H1 (cell line): ENCODE data around the gene HSPA4. TPM values are rescaled to one million over a fixed set of nuclear protein-coding genes. Genes with fewer than 3 reads are reported as not detected.

Experiments used
- CTCF ChIA-PET: fragments of 300-600 bp; sonication (Branson Sonifier 250); formaldehyde crosslinking; loops from one replicate; lab custom pipeline; 2021; ENCODE audit not compliant: partially characterized antibody; lab: Charles Lee
- POLR2A ChIA-PET: fragments of 300-600 bp; sonication (Branson Sonifier 250); formaldehyde crosslinking; loops from one replicate; lab custom pipeline; 2021; ENCODE audit warnings: inconsistent platforms; ENCODE audit not compliant: partially characterized antibody; lab: Charles Lee
- DNase-seq, 2 experiments: peaks; one replicate each; pipeline versions ENCODE4 v3.0.0 to v3.0.0-alpha.2; 2010 to 2022; ENCODE audit warnings: low spot score in 2 of 2, low read depth in 1 of 2, mixed read lengths in 1 of 2
- FAIRE-seq: peaks from 2 replicates; lab custom pipeline; 2011; peaks lifted over from hg19 to GRCh38; lab: Jason Lieb, UNC
- H2AFZ ChIP-seq: 2 replicates; pipeline ENCODE4 v1.8.1; 2012; ENCODE audit warnings: low read length, inconsistent platforms
- H2AK5ac ChIP-seq: 2 replicates; pipeline ENCODE4 v1.6.1; 2013; ENCODE audit warnings: low read depth, low read length
- H2BK120ac ChIP-seq: replicated peaks from 2 replicates; pipeline ENCODE3; 2013; ENCODE audit warnings: low read depth, low read length, inconsistent platforms
- H2BK12ac ChIP-seq: 2 replicates; pipeline ENCODE4 v1.6.1; 2013; ENCODE audit warnings: low read depth, low read length
- H2BK15ac ChIP-seq: 2 replicates; pipeline ENCODE4 v1.6.1; 2013; ENCODE audit warnings: low read length
- H2BK20ac ChIP-seq: 2 replicates; pipeline ENCODE4 v1.6.1; 2013; ENCODE audit warnings: low read length
- H2BK5ac ChIP-seq: 2 replicates; pipeline ENCODE4 v1.6.1; 2013; ENCODE audit warnings: low read depth, low read length
- H3K14ac ChIP-seq: 2 replicates; pipeline ENCODE4 v1.6.1; 2013; ENCODE audit warnings: inconsistent platforms; ENCODE audit not compliant: insufficient read length
- H3K18ac ChIP-seq: 2 replicates; pipeline ENCODE4 v1.6.1; 2013; ENCODE audit warnings: low read length; ENCODE audit errors: extremely low read depth
- H3K23ac ChIP-seq: 2 replicates; pipeline ENCODE4 v1.6.1; 2013; ENCODE audit warnings: inconsistent platforms; ENCODE audit not compliant: insufficient read length
- H3K23me2 ChIP-seq: 2 replicates; pipeline ENCODE4 v1.6.1; 2013; ENCODE audit warnings: low read depth, low read length
- H3K27ac ChIP-seq: 2 replicates; pipeline ENCODE4 v1.6.1; 2011; ENCODE audit warnings: low read depth, low read length, inconsistent platforms
- H3K27me3 ChIP-seq, 4 experiments: replicated peaks in 1 of 4; 1 replicate in 1 of 4; 2 replicates in 3 of 4; pipeline versions ENCODE4 v1.6.1 to v1.8.1; 2011 to 2013; ENCODE audit warnings: low read length in 3 of 4, mild to moderate bottlenecking in 3 of 4, inconsistent platforms in 2 of 4, mixed read lengths in 2 of 4, moderate library complexity in 1 of 4; ENCODE audit not compliant: control insufficient read depth in 3 of 4, insufficient read depth in 3 of 4; ENCODE audit errors: extremely low read depth in 1 of 4
- H3K36me3 ChIP-seq, 4 experiments: 2 replicates each; pipeline versions ENCODE4 v1.6.1 to v1.8.1; 2011 to 2013; ENCODE audit warnings: mild to moderate bottlenecking in 4 of 4, low read length in 3 of 4, moderate library complexity in 2 of 4, control low read depth in 1 of 4, inconsistent platforms in 1 of 4; ENCODE audit not compliant: insufficient read depth in 4 of 4, control insufficient read depth in 2 of 4
- H3K4ac ChIP-seq: replicated peaks from 2 replicates; pipeline ENCODE3; 2013; ENCODE audit warnings: low read length, low read depth, mixed read lengths, inconsistent platforms; ENCODE audit not compliant: insufficient read length
- H3K4me1 ChIP-seq, 4 experiments: replicated peaks in 1 of 4; 1 replicate in 1 of 4; 2 replicates in 3 of 4; pipeline versions ENCODE4 v1.6.1 to v1.8.1; 2011 to 2013; ENCODE audit warnings: low read length in 3 of 4, inconsistent platforms in 2 of 4, mixed read lengths in 1 of 4; ENCODE audit not compliant: insufficient read depth in 4 of 4, control insufficient read depth in 3 of 4
- H3K4me2 ChIP-seq, 2 experiments: 2 replicates each; pipeline versions ENCODE4 v1.6.1 to v1.8.1; 2011 to 2013; ENCODE audit warnings: low read depth in 2 of 2, low read length in 2 of 2, control low read depth in 1 of 2, inconsistent platforms in 1 of 2, mild to moderate bottlenecking in 1 of 2; ENCODE audit not compliant: insufficient read depth in 1 of 2
- H3K4me3 ChIP-seq, 4 experiments: fragments of 200-600, 300-600 bp in 1 of 4; sonication (generic), shearing (Covaris generic), sonication (Bioruptor Twin) in 1 of 4; 2 replicates each; pipeline versions ENCODE4 v1.5.1 to v1.8.1; 2011 to 2016; ENCODE audit warnings: low read length in 4 of 4, low read depth in 3 of 4, control low read depth in 2 of 4, inconsistent platforms in 2 of 4, mild to moderate bottlenecking in 2 of 4, mixed read lengths in 1 of 4, moderate library complexity in 1 of 4; ENCODE audit not compliant: insufficient read depth in 2 of 4; ENCODE audit errors: extremely low read depth in 1 of 4
- H3K56ac ChIP-seq: replicated peaks from 2 replicates; pipeline ENCODE3; 2013; ENCODE audit warnings: low read depth, mild to moderate bottlenecking, mixed read lengths, low read length, inconsistent platforms; ENCODE audit not compliant: insufficient read length
- H3K79me1 ChIP-seq: 2 replicates; pipeline ENCODE4 v1.6.1; 2013; ENCODE audit warnings: low read depth, low read length, control low read depth
- H3K79me2 ChIP-seq, 2 experiments: 2 replicates each; pipeline versions ENCODE4 v1.6.1 to v1.8.1; 2012 to 2013; ENCODE audit warnings: low read length in 2 of 2, mild to moderate bottlenecking in 2 of 2, inconsistent platforms in 1 of 2; ENCODE audit not compliant: insufficient read depth in 2 of 2, control insufficient read depth in 1 of 2
- H3K9ac ChIP-seq, 4 experiments: replicated peaks in 1 of 4; 1 replicate in 1 of 4; 2 replicates in 3 of 4; pipeline versions ENCODE4 v1.6.1 to v1.8.1; 2011 to 2013; ENCODE audit warnings: low read depth in 3 of 4, low read length in 3 of 4, control low read depth in 2 of 4, mild to moderate bottlenecking in 2 of 4, moderate library complexity in 2 of 4, inconsistent platforms in 1 of 4; ENCODE audit errors: extremely low read depth in 1 of 4
- H3K9me3 ChIP-seq, 2 experiments: 2 replicates each; pipeline versions ENCODE4 v1.6.1 to v1.8.1; 2012 to 2013; ENCODE audit warnings: mild to moderate bottlenecking in 2 of 2, moderate library complexity in 2 of 2, control low read depth in 1 of 2, inconsistent platforms in 1 of 2, low read depth in 1 of 2, low read length in 1 of 2, mixed read lengths in 1 of 2; ENCODE audit not compliant: insufficient read depth in 2 of 2
- H4K20me1 ChIP-seq, 2 experiments: replicated peaks in 1 of 2; 2 replicates each; pipeline versions ENCODE3 to v1.8.1; 2011 to 2013; ENCODE audit warnings: inconsistent platforms in 2 of 2, low read length in 2 of 2, mild to moderate bottlenecking in 1 of 2; ENCODE audit not compliant: insufficient read depth in 2 of 2, control insufficient read depth in 1 of 2
- H4K5ac ChIP-seq: 2 replicates; pipeline ENCODE4 v1.6.1; 2013; ENCODE audit warnings: low read length, low read depth, mixed read lengths, inconsistent platforms; ENCODE audit not compliant: insufficient read length
- H4K8ac ChIP-seq: 2 replicates; pipeline ENCODE4 v1.8.0; 2013; ENCODE audit warnings: mild to moderate bottlenecking, moderate library complexity, low read length, inconsistent platforms; ENCODE audit not compliant: insufficient read depth; ENCODE audit errors: extremely low read depth
- H4K91ac ChIP-seq: replicated peaks from 2 replicates; pipeline ENCODE3; 2013; ENCODE audit warnings: low read length, mixed read lengths, inconsistent platforms; ENCODE audit not compliant: insufficient read length
- WGBS, 2 experiments: shearing (Covaris generic) in 1 of 2; methylation state at CpG; one replicate each; pipeline versions ENCODE4 v1.1.6 to v1.1.7; 2013 to 2015; ENCODE audit warnings: low lambda C conversion rate in 2 of 2, mixed read lengths in 2 of 2, inconsistent platforms in 1 of 2, low coverage in 1 of 2, missing lambda C conversion rate in 1 of 2; ENCODE audit not compliant: insufficient replicate concordance in 2 of 2, insufficient coverage in 1 of 2, insufficient read length in 1 of 2; ENCODE audit errors: extremely low coverage in 1 of 2, missing lambda C conversion rate in 1 of 2; 5-methylcytosine and 5-hydroxymethylcytosine counted together
- polyA plus RNA-seq, 7 experiments: library from polyadenylated mRNA; depleted of rRNA in 3 of 7; stranded (reverse) in 5 of 7; unstranded in 2 of 7; fragments of >200 nt in 5 of 7; fragments of 200-250 nt in 2 of 7; gene quantifications; 1 replicate in 5 of 7; 2 replicates in 1 of 7; 4 replicates in 1 of 7; pipeline versions ENCODE4 v1.2.1 to v1.2.3, GENCODE V29; 2011 to 2013; ENCODE audit warnings: missing spikeins in 2 of 7, mixed read lengths in 2 of 7
- total RNA-seq: library from RNA; stranded (reverse); fragmentation: NEBNext Ultra II Directional; extraction: Animal tissue kit (Norgen Biotek cat#: 25700); gene quantifications from 2 replicates; pipeline ENCODE4 v1.2.1, GENCODE V29; 2021

HSPA4 gene
- total and polyA plus RNA-seq, 2 of the 8 experiments (the other 6 are each of a cell fraction or from before 2014, with no cell fraction given): 28.9 to 445 TPM

DNA sequence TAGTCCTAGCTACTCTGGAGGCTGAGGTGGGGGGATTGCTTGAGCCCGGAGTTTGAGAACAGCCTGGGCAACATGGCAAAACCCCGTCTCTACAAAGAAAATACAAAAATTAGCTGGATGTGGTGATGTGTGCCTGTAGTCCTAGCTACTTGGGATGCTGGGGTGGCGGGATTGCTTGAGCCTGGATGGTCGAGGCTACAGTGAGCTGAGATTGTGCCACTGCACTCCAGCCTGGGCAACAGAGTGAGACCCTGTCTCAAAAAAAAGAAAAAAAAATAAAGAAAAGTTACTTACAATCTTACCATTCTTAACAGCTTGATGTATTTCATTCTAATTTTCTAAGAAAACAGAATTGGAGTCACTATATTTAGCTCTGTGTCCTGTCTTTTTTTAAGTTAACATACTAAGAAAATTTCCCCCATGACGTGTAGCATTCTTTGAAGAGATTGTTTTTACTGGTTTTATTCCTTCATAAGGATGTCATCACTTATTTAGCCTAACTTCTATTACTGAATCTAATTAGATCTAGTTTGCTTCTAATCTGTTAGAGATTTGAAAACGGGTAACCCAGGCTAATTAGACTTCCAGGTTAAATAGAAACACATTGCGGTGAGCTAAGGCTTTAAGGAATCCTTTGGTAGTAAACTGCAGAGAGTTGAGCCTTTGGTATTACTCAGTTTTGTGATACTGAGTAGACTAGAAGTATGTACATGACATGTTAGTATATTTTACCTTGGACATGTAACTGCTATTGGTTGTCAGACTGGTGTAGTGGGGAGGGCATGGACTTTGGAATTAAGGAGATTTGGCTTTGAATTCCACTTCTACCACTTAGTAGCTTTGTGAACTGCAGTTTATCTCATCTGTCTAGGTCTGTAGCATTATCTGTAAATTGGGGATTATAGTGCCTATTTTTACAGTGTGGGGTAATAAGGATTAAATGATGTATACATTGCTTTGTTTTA, 24.0 kb downstream of the HSPA4 start:
- no peak overlapping the region for H2BK20ac ChIP-seq
- H3K56ac ChIP-seq: no peak overlapping the region
- H3K9ac ChIP-seq: no peak overlapping the region
- no peaks in the 10 kb centered on the region for H3K9me3 ChIP-seq
- H4K5ac ChIP-seq: no peak overlapping the region
- DNase-seq: no peak
- peaks cover 9 to 15% of the 10 kb centered on the region in 2 experiments for H4K20me1 ChIP-seq
- no peak overlapping the region for H2BK5ac ChIP-seq
- H3K14ac ChIP-seq: no peak overlapping the region
- no peak overlapping the region for H3K18ac ChIP-seq
- peaks cover 5% of the 10 kb centered on the region for H3K79me1 ChIP-seq
- no peak overlapping the region for H3K27ac ChIP-seq
- H3K27me3 ChIP-seq: no peaks in the 10 kb centered on the region
- H3K23me2 ChIP-seq: no peaks in the 10 kb centered on the region
- peaks cover 3 to 94% of the 10 kb centered on the region in 2 experiments; a peak in 3 of 4 replicates for H3K79me2 ChIP-seq
- peaks cover 2 to 13% (median 3%) of the 10 kb centered on the region in 4 experiments; a peak in 2 of 7 replicates for H3K4me1 ChIP-seq
- CTCF ChIA-PET: interaction anchor here (0.6 to 1.0 kb wide), 2 partner anchors 8 to 140 kb away, joined by 3 to 4 read pairs; no protein-coding TSS in a partner anchor
- H2BK120ac ChIP-seq: no peak overlapping the region
- H2AFZ ChIP-seq: no peak overlapping the region
- no peak overlapping the region for H2AK5ac ChIP-seq
- POLR2A ChIA-PET: interaction anchor here (2.5 kb wide), 1 partner anchor 24 kb away, joined by 13 read pairs; the partner anchor contains the start of gene HSPA4
- WGBS, 2 experiments: 87% methylated on average over 7 of the region's 7 CpGs; no CpG with 5 or more reads in 1 of the 2 experiments
- H4K91ac ChIP-seq: no peak overlapping the region
- H2BK15ac ChIP-seq: no peak overlapping the region
- no peak overlapping the region for H3K4ac ChIP-seq
- H3K36me3 ChIP-seq: peaks cover 10 to 63% (median 40%) of the 10 kb centered on the region in 4 experiments
- no peak for FAIRE-seq
- H3K4me2 ChIP-seq: no peak overlapping the region
- H3K23ac ChIP-seq: no peak overlapping the region
- no peak overlapping the region for H3K4me3 ChIP-seq
- no peak overlapping the region for H4K8ac ChIP-seq
- H2BK12ac ChIP-seq: no peak overlapping the region
